Panc1 (cell line): ENCODE data around the gene NPAS1. TPM values are rescaled to one million over a fixed set of nuclear protein-coding genes. Genes with fewer than 3 reads are reported as not detected.

ENCODE experiments used
- ATAC-seq: fragments of 200-7000 bp; cut with Tn5 transposase; 2 replicates; pipeline ENCODE4 v1.9.1; 2020; ENCODE audit warnings: mild to moderate bottlenecking, moderate library complexity
- BruUV-seq: library from RNA; stranded (reverse); fragments of 400-500 nt; replicated peaks from 2 replicates; lab custom pipeline; 2021; lab: Mats Ljungman, UMichigan
- CTCF ChIA-PET: fragments of 300-600 bp; sonication (Branson Sonifier 250); formaldehyde crosslinking; loops from one replicate; lab custom pipeline; 2022; ENCODE audit warnings: antibody characterized with exemption; lab: Charles Lee
- POLR2A ChIA-PET: fragments of 300-600 bp; sonication (Branson Sonifier 250); formaldehyde crosslinking; loops from one replicate; lab custom pipeline; 2022; ENCODE audit warnings: antibody characterized with exemption; lab: Charles Lee
- DNase-seq: peaks from one replicate; pipeline ENCODE4 v3.0.0-alpha.2; 2010; ENCODE audit warnings: low read depth, low spot score
- H3K27ac ChIP-seq: 2 replicates; pipeline ENCODE4 v1.5.1; 2011; ENCODE audit warnings: mild to moderate bottlenecking, low read length, inconsistent platforms
- H3K27me3 ChIP-seq: fragments of 200-500 bp; sonication (Bioruptor generic); 2 replicates; pipeline ENCODE4 v1.6.0; 2014; ENCODE audit warnings: low read length, inconsistent platforms; ENCODE audit not compliant: control insufficient read depth, insufficient read depth
- H3K36me3 ChIP-seq: fragments of 200-500 bp; sonication (Bioruptor generic); 2 replicates; pipeline ENCODE4 v1.5.1; 2014; ENCODE audit warnings: inconsistent platforms, mild to moderate bottlenecking, low read length, moderate library complexity; ENCODE audit not compliant: control insufficient read depth, insufficient read depth
- H3K4me1 ChIP-seq: 2 replicates; pipeline ENCODE4 v1.5.1; 2011; ENCODE audit warnings: inconsistent platforms, mild to moderate bottlenecking, low read length, moderate library complexity; ENCODE audit not compliant: control insufficient read depth, insufficient read depth
- H3K4me3 ChIP-seq, 2 experiments: 2 replicates each; pipeline ENCODE4 v1.5.1; 2011 to 2012; ENCODE audit warnings: low read depth in 2 of 2, low read length in 2 of 2, mild to moderate bottlenecking in 2 of 2, inconsistent platforms in 1 of 2, moderate library complexity in 1 of 2
- H3K9me3 ChIP-seq: fragments of 200-500 bp; sonication (Bioruptor generic); 2 replicates; pipeline ENCODE4 v1.5.1; 2014; ENCODE audit warnings: low read depth, mild to moderate bottlenecking, inconsistent platforms, low read length, moderate library complexity; ENCODE audit not compliant: control insufficient read depth, insufficient read depth
- POLR2AphosphoS5 ChIP-seq: IDR thresholded peaks from 2 replicates; pipeline ENCODE4 v1.6.1; 2012; ENCODE audit warnings: mild to moderate bottlenecking, low read depth, low read length, moderate library complexity
- SIN3A ChIP-seq: IDR thresholded peaks from 2 replicates; pipeline ENCODE4 v1.6.1; 2012; ENCODE audit warnings: low read depth, mild to moderate bottlenecking, low read length, moderate library complexity, borderline replicate concordance; ENCODE audit not compliant: insufficient read depth
- TCF7L2 ChIP-seq: IDR thresholded peaks from 2 replicates; pipeline ENCODE4 v1.6.1; 2011; ENCODE audit warnings: mild to moderate bottlenecking, low read depth, low read length, inconsistent platforms
- in situ Hi-C: cut with HindIII; loops from 2 replicates; pipeline ENCODE4 v1.10.0; 2016; ENCODE audit warnings: low sequenced_read_pairs, low pct_unique_long_range_greater_than_20kb
- intact Hi-C: fragments of 100-400 bp; cut with micrococcal nuclease; formaldehyde crosslinking; loops from one replicate; pipeline ENCODE4 v1.10.0; 2022; ENCODE audit not compliant: unreplicated experiment
- total RNA-seq: library from RNA; stranded (reverse); gene quantifications from one replicate; pipeline ENCODE4 v1.2.1, GENCODE V29; 2021; ENCODE audit not compliant: unreplicated experiment
- TF ChIP-seq, protein P1 (sequence below): fragments of 450-650 bp; IDR thresholded peaks from 2 replicates; pipeline ENCODE4 v1.5.1; 2017; ENCODE audit warnings: mild to moderate bottlenecking
- TF ChIP-seq, protein P2 (sequence below), 2 experiments: IDR thresholded peaks; 2 replicates each; pipeline ENCODE4 v1.6.1; 2011 to 2012; ENCODE audit warnings: low read depth in 2 of 2, control low read depth in 1 of 2, low read length in 1 of 2, mild to moderate bottlenecking in 1 of 2, moderate library complexity in 1 of 2; ENCODE audit not compliant: insufficient read depth in 1 of 2

NPAS1 gene
- total RNA-seq, 1 experiment from 2014 or later, result 3.6 TPM

DNA sequence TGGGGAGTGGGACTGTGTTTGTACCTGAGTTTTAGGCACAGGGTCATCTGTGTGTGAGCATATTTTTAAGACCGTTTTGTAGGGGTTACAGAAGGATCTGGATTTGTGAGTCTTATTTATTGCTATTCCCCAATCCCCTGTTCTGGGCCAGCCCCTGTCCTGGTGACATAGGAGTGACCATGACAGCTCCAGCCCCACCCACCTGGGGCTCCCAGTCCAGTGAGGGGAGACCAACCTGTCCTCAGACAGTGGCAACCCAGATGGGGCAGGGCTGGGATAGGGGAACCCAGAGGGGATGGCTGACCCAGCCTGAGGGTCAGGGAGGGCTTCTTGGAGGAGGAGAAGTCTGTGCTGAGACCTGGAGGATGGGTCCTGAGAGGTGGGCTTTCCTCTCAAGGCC lies 18.1 kb downstream of the NPAS1 start:
- no peaks in the 10 kb centered on the region for H3K9me3 ChIP-seq
- ATAC-seq (no peak), DNase-seq (no peak)
- CTCF ChIA-PET, result interaction anchor here (0.6 kb wide), 2 partner anchors 200 to 310 kb away, joined by 3 read pairs; no protein-coding TSS in a partner anchor
- in situ Hi-C loops, result no loop called here
- POLR2A ChIA-PET, result no interaction called here
- BruUV-seq, result no TSS peak
- H3K27me3 ChIP-seq, result no peaks in the 10 kb centered on the region
- H3K36me3 ChIP-seq, result no peaks in the 10 kb centered on the region
- H3K4me1 ChIP-seq, result peaks cover 12% of the 10 kb centered on the region
- peak overlapping the region; percentile 17; the same call in 1 of the 2 replicates for H3K27ac ChIP-seq
- intact Hi-C loops, result no loop called here
- TF ChIP-seq TCF7L2 (no peak), SIN3A (no peak), POLR2AphosphoS5 (no peak)
- TF ChIP-seq, protein P1, sequence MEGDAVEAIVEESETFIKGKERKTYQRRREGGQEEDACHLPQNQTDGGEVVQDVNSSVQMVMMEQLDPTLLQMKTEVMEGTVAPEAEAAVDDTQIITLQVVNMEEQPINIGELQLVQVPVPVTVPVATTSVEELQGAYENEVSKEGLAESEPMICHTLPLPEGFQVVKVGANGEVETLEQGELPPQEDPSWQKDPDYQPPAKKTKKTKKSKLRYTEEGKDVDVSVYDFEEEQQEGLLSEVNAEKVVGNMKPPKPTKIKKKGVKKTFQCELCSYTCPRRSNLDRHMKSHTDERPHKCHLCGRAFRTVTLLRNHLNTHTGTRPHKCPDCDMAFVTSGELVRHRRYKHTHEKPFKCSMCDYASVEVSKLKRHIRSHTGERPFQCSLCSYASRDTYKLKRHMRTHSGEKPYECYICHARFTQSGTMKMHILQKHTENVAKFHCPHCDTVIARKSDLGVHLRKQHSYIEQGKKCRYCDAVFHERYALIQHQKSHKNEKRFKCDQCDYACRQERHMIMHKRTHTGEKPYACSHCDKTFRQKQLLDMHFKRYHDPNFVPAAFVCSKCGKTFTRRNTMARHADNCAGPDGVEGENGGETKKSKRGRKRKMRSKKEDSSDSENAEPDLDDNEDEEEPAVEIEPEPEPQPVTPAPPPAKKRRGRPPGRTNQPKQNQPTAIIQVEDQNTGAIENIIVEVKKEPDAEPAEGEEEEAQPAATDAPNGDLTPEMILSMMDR, result no peak
- TF ChIP-seq, protein P2, sequence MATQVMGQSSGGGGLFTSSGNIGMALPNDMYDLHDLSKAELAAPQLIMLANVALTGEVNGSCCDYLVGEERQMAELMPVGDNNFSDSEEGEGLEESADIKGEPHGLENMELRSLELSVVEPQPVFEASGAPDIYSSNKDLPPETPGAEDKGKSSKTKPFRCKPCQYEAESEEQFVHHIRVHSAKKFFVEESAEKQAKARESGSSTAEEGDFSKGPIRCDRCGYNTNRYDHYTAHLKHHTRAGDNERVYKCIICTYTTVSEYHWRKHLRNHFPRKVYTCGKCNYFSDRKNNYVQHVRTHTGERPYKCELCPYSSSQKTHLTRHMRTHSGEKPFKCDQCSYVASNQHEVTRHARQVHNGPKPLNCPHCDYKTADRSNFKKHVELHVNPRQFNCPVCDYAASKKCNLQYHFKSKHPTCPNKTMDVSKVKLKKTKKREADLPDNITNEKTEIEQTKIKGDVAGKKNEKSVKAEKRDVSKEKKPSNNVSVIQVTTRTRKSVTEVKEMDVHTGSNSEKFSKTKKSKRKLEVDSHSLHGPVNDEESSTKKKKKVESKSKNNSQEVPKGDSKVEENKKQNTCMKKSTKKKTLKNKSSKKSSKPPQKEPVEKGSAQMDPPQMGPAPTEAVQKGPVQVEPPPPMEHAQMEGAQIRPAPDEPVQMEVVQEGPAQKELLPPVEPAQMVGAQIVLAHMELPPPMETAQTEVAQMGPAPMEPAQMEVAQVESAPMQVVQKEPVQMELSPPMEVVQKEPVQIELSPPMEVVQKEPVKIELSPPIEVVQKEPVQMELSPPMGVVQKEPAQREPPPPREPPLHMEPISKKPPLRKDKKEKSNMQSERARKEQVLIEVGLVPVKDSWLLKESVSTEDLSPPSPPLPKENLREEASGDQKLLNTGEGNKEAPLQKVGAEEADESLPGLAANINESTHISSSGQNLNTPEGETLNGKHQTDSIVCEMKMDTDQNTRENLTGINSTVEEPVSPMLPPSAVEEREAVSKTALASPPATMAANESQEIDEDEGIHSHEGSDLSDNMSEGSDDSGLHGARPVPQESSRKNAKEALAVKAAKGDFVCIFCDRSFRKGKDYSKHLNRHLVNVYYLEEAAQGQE (IDR thresholded peaks at IDR 0.05; ENCODE audit: insufficient read depth in 1 of 2, low read depth in 2 of 2, low read length in 1 of 2), result no peak
- no peak overlapping the region for H3K4me3 ChIP-seq

DNA sequence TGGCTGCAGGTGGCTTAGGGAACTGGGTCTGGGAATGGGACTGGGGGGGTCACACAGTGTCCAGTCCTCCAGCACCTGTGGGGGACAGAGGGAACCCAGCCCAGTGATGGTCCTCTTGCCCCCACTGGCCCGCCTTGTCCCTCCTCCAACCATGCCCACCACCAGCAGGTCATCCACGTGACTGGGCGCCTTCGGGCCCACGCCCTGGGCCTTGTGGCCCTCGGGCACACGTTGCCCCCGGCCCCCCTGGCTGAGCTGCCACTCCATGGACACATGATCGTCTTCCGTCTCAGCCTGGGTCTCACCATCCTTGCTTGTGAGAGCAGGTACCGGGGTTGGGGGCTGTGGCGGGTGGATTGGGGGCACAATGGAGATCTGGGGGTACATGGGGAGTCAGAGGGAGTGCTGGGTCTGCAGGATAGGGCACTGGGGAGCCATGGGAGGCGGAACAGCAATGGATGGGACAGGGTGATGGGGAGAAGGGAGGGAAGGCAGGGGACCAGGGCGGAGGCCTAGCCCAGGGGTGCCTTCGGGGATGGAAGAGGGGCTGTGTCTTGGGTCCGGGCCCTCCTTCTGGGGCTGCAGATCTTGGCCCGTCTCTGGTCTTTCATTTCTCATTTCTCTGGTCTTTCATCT lies 19.7 kb downstream of the NPAS1 start:
- no peak overlapping the region for H3K27ac ChIP-seq
- TF ChIP-seq, protein P1, result no peak
- TF ChIP-seq SIN3A, result no peak
- intact Hi-C loops (no loop called here), in situ Hi-C loops (no loop called here)
- H3K9me3 ChIP-seq, result no peaks in the 10 kb centered on the region
- ChIA-PET CTCF (no interaction called here), POLR2A (no interaction called here)
- peaks cover 12% of the 10 kb centered on the region for H3K4me1 ChIP-seq
- no peak for DNase-seq
- no peaks in the 10 kb centered on the region for H3K27me3 ChIP-seq
- ATAC-seq, result no peak
- H3K36me3 ChIP-seq, result no peaks in the 10 kb centered on the region
- no peak overlapping the region for H3K4me3 ChIP-seq
- BruUV-seq, result no TSS peak
